Ovary (tissue), 9 donors: ENCODE measurements around the gene OGFRL1. TPM values are rescaled to one million over a fixed set of nuclear protein-coding genes. Genes with fewer than 3 reads are reported as not detected.

Experiments used
- DNase-seq, 5 donors: peaks; one replicate each; pipeline ENCODE4 v3.0.0-alpha.2; 2019 to 2020
- H3K27ac ChIP-seq, 2 donors: fragments of 200-600 bp; one replicate each; pipeline versions ENCODE4 v1.5.1 to v1.8.0; 2019 to 2022
- H3K27me3 ChIP-seq: fragments of 200-600 bp; one replicate; pipeline ENCODE4 v1.8.0; 2022
- H3K36me3 ChIP-seq: fragments of 200-600 bp; sonication (generic); one replicate; pipeline ENCODE4 v1.5.1; 2019
- H3K4me1 ChIP-seq: one replicate; pipeline ENCODE4 v1.8.1; 2013; ENCODE audit warnings: mild to moderate bottlenecking, moderate library complexity; ENCODE audit not compliant: insufficient read depth
- H3K4me3 ChIP-seq: fragments of 200-600 bp; sonication (generic); one replicate; pipeline ENCODE4 v1.5.1; 2017
- H3K9me3 ChIP-seq, 2 donors: fragments of 200-600 bp in 1 of 2; sonication (generic) in 1 of 2; one replicate each; pipeline versions ENCODE4 v1.5.1 to v1.8.1; 2013 to 2019; ENCODE audit warnings: mild to moderate bottlenecking in 1 of 2, moderate library complexity in 1 of 2
- CTCF ChIP-seq, 3 donors: fragments of 450-650 bp in 2 of 3; fragments of 200-600 bp in 1 of 3; IDR thresholded peaks; one replicate each; pipeline versions ENCODE4 v1.5.1 to v1.8.0; 2016 to 2022; ENCODE audit warnings: antibody characterized with exemption in 3 of 3, mild to moderate bottlenecking in 1 of 3
- EP300 ChIP-seq: sonication (generic); formaldehyde crosslinking; IDR thresholded peaks from one replicate; pipeline ENCODE4 v1.6.1; 2017; ENCODE audit warnings: antibody characterized with exemption
- POLR2A ChIP-seq: fragments of 450-650 bp; IDR thresholded peaks from one replicate; pipeline ENCODE4 v1.6.1; 2017; ENCODE audit warnings: antibody characterized with exemption, mild to moderate bottlenecking, moderate library complexity
- WGBS, 3 donors: extraction: QIAGEN DNeasy Blood & Tissue Kit in 1 of 3; methylation state at CpG; one replicate each; pipeline versions ENCODE4 v1.1.5 to v1.1.7; 2013 to 2017; 5-methylcytosine and 5-hydroxymethylcytosine counted together
- intact Hi-C, 4 donors: fragments of 100-400 bp; cut with DNase I; formaldehyde crosslinking; loops; one replicate each; pipeline versions ENCODE4 v1.11.0 to v1.15.1; 2022 to 2023
- polyA plus RNA-seq, 2 donors: library from polyadenylated mRNA; stranded (reverse); fragments of 200-250 nt in 1 of 2; fragments of 350-450 nt in 1 of 2; fragmentation: Illumina TruSeq in 1 of 2; extraction: RNeasy Lipid Tissue Mini Kit (QIAGEN cat#74804) in 1 of 2; gene quantifications; one replicate each; pipeline ENCODE4 v1.2.3, GENCODE V29; 2013 to 2014
- total RNA-seq, 7 donors: library from RNA; depleted of rRNA in 2 of 7; stranded (reverse); fragments of >200 nt in 2 of 7; fragmentation: NEBNext Ultra II Directional in 3 of 7; extraction: Animal tissue kit (Norgen Biotek cat#: 25700) in 3 of 7; gene quantifications; one replicate each; pipeline versions ENCODE4 v1.1.0 to v1.2.4, GENCODE V29; 2016 to 2023
- donor health status: DM: no; HTN: no; CAD: no; lungs with moderate emphysema.
- donor health status: DM: no; HTN: no; CAD: no.
- donor health status: Bipolar disorder and iron deficiency.
- donor health status: DM: yes; HTN: yes; CAD: no.
- donor health status: DM: no; HTN: no; CAD: no.
- donor health status: DM: yes; HTN: yes; CAD: no.

Gene OGFRL1
- total and polyA plus RNA-seq, 9 donors = 3.0 to 16.1 (median 9.0) TPM

GRCh38 chr6:71289802-71290175 lies 1.2 kb downstream of the OGFRL1 start:
- intact Hi-C loops = no loop called here
- H3K4me1 ChIP-seq = peaks cover 5% of the 10 kb centered on the region
- H3K9me3 ChIP-seq = no peaks in the 10 kb centered on the region
- H3K27me3 ChIP-seq = peaks cover 3% of the 10 kb centered on the region
- no peak overlapping the region for H3K27ac ChIP-seq
- H3K4me3 ChIP-seq = no peak overlapping the region
- no peak for DNase-seq
- no peak for TF ChIP-seq EP300
- no peak for TF ChIP-seq CTCF (IDR thresholded peaks at IDR 0.05)
- TF ChIP-seq POLR2A = no peak
- WGBS, 3 donors = 93 to 94% (median 93%) methylated on average over 5 of the region's 5 CpGs
- H3K36me3 ChIP-seq = no peaks in the 10 kb centered on the region

- peaks cover 5% of the 10 kb centered on the region for H3K4me1 ChIP-seq
- WGBS, 3 donors = 66 to 95% (median 92%) methylated on average over 2 of the region's 2 CpGs
- no peak for DNase-seq
Measured at GRCh38 chr6:71290611-71291010, 2.0 kb downstream of the OGFRL1 start.

GRCh38 chr6:71292001-71292400 lies 3.4 kb downstream of the OGFRL1 start:
- no peak overlapping the region for H3K4me3 ChIP-seq
- peaks cover 5% of the 10 kb centered on the region for H3K4me1 ChIP-seq
- intact Hi-C loops = no loop called here
- TF ChIP-seq CTCF (IDR thresholded peaks at IDR 0.05) (no peak), POLR2A (no peak), EP300 (no peak)
- no peaks in the 10 kb centered on the region for H3K9me3 ChIP-seq
- H3K36me3 ChIP-seq = no peaks in the 10 kb centered on the region
- H3K27me3 ChIP-seq = peaks cover 3% of the 10 kb centered on the region
- no peak for DNase-seq
- H3K27ac ChIP-seq = no peak overlapping the region
- WGBS, 3 donors = 82 to 87% (median 84%) methylated on average over 4 of the region's 4 CpGs

More at GRCh38 chr6:71290611-71291010, 2.0 kb downstream of the OGFRL1 start:
- Histone ChIP-seq H3K27me3 (peaks cover 3% of the 10 kb centered on the region), H3K9me3 (no peaks in the 10 kb centered on the region), H3K4me3 (no peak overlapping the region), H3K36me3 (no peaks in the 10 kb centered on the region), H3K27ac (no peak overlapping the region)
- TF ChIP-seq CTCF (IDR thresholded peaks at IDR 0.05) (no peak), EP300 (no peak), POLR2A (no peak)
- intact Hi-C loops = no loop called here

- TF ChIP-seq EP300 (no peak), POLR2A (no peak), CTCF (IDR thresholded peaks at IDR 0.05) (no peak)
- 0 to 8% (median 0%) methylated on average over 1 of the region's 1 CpG for WGBS, 3 donors
- Histone ChIP-seq H3K4me3 (no peak overlapping the region), H3K27me3 (peaks cover 3% of the 10 kb centered on the region), H3K36me3 (no peaks in the 10 kb centered on the region), H3K27ac (no peak overlapping the region), H3K9me3 (no peaks in the 10 kb centered on the region), H3K4me1 (peaks cover 5% of the 10 kb centered on the region)
- DNase-seq = no peak
- intact Hi-C loops = no loop called here
Measured at GRCh38 chr6:71294121-71294523, 5.5 kb downstream of the OGFRL1 start.
